NOMO-1 treated with DMSO at 0.1 percent for 48 hours (cell line): ENCODE results near the gene HLX.
A peak's percentile ranks its signal among the peaks of the same experiment; 100 is the strongest.

Experiments used
- DNase-seq: peaks from one replicate; lab custom pipeline; 2025; ENCODE audit not compliant: unreplicated experiment; lab: John Stamatoyannopoulos, UW

The HLX gene

DNA sequence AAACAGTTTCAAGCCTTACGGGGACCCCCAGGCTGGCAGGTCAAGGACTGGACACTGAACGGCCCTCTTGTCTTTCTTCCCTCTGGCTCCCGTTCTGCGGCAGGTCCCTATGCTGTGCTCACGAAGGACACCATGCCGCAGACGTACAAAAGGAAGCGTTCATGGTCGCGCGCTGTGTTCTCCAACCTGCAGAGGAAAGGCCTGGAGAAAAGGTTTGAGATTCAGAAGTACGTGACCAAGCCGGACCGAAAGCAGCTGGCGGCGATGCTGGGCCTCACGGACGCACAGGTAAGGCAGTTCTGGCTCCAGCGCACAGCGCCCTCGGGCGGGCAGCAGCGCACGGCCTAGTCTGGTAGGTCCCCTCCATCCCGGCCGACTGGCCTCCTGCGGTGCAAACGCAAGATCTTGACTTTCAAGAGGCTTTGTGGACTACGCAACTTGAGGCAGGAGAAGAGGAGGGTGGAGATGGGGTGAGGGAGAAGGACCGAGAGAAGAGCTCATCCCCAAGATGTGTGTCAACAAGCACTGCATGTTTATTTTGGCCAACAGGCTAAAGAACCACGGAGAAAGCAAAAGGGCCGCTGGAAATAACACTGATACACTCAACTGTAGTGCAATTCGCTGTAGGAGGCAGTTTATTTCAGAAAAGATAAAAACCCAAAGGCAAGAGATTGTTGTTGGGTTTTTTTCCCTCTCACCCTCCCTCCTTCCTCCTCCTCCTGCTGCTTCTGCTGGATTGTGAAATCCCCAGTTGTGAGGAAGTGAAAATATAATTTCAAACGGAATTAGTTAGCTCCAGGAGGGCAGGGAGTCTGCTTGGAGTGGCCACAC lies 3.0 kb downstream of the HLX start:
- peak; percentile 88 for DNase-seq

DNA sequence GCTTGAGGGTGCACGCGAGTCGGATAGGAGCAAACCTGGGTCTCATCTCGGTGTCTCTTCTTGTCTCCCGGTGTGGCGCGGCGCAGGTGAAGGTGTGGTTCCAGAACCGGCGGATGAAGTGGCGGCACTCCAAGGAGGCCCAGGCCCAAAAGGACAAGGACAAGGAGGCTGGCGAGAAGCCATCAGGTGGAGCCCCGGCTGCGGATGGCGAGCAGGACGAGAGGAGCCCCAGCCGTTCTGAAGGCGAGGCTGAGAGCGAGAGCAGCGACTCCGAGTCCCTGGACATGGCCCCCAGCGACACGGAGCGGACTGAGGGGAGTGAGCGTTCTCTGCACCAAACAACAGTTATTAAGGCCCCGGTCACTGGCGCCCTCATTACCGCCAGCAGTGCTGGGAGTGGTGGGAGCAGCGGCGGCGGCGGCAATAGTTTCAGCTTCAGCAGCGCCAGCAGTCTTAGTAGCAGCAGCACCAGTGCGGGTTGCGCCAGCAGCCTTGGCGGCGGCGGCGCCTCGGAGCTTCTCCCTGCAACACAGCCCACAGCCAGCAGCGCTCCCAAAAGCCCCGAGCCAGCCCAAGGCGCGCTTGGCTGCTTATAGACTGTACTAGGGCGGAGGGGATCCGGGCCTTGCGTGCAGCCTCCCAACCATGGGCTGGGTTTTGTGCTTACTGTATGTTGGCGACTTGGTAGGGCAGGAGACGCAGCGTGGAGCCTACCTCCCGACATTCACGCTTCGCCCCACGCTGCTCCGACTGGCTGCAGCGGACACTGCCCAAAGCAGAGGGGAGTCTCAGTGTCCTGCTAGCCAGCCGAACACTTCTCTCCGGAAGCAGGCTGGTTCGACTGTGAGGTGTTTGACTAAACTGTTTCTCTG lies 5.1 kb downstream of the HLX start:
- no peak for DNase-seq

DNA sequence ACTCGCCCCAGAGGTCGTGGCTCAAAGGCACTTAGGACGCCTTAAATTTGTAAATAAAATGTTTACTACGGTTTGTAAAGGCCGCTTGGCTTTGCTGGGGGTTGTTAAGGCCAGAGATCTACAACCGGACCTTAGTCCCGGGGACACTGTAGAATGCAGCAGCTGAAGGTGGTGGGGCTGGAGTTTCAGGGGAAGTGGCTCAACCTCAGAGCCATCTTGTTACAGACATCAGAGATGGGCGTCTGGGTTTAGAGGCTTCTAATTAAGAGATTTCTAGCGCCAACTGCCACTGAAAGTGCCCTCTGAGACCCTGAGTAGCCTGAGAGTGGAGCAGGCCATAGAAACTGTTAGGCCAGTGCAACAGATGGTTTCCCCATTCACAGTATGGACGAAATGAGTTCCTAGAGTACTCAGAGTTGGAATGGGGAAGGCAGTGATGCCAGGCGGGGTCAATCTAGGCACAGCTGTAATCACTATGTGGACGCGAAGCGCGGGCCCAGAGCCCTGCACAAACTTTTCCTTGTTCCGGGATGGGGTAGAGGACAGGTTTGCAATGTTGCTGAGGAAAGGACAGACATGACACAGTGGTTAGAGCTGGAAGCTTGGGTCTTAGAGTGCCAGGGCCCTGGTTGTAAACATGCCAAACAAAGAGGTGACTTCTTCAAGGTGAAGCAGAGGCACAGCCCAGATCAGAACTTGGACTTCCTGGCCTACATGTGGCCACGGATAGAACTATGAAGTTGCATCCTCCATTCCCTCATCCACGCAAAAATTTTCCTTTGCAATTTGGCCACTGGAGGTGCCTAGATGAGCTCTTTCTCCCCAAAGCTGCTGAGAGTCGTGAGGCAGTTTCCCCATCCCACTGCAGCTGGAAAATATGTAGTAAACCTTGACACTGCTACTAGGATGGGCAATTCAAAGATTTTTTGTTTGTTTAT lies 6.0 kb downstream of the HLX start:
- no peak for DNase-seq

DNA sequence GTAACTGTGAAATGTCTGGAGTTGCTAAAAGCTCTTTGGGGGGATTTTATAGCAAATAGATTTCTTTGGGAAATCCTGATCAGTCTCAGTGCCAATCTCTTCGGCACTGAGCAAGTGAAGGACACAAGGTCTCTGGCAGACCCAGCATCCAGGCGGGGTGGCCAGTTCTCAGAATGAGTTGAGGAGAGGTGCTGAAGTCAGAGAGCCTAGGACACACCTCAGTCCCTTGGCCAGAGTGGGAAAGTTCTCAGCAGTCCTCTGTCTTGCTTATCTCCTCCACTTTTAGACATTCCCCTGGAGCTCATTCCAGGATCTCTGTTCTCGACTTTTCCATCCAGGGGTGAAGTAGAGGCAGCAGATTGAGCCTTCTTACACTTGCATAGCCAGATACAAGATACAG lies 6.7 kb downstream of the HLX start:
- DNase-seq, result no peak

DNA sequence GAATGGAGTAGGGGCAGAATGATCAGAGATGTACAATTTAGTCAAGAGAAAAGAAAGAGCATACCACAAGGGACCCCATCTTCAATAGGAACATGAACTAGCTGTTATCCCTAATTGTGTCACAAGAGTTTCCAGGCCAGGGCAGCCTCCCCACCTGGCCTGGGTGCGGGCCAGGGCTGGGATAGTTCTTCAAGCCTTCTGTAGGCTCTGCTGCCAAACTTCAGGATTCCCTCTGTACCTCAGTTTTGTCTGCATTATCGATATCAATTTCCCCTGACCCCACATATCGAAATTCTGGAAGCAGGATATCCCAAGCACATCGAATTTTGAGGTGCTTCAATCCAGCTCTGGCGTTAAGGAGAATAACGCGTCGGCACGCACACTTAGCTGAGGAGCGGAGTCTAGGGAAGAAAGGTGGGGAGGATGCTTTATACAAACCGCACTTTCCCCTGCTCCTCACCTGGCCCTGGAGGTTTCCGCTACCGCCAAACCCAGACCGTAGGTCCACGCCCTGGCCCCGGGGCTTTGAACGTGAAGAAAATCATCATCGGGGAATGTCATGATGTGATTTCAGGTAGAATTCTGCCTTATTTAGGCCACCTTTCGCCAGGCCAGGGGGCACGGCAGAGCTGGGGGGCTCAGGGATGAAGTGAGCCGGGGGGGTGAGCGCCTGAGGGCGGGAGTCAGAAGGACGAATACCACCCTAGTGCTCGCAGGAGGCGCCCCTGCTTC lies 7.4 kb downstream of the HLX start:
- DNase-seq, result no peak

DNA sequence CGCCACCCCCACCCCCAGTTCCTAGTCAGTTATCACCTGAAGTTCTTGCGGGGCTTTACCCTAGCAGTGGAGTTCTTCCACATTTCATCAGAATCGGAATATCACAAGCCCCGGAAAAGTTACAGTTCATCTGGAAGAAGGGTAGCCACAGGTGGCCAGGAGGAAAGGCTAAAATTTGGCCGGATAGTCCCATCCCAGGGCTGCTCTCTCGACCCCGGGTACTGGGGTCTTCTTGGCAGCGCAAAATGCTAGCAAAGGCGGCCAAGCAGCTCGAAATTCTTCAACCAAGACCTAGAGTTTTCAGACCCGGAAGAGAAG lies 7.9 kb downstream of the HLX start:
- no peak for DNase-seq

DNA sequence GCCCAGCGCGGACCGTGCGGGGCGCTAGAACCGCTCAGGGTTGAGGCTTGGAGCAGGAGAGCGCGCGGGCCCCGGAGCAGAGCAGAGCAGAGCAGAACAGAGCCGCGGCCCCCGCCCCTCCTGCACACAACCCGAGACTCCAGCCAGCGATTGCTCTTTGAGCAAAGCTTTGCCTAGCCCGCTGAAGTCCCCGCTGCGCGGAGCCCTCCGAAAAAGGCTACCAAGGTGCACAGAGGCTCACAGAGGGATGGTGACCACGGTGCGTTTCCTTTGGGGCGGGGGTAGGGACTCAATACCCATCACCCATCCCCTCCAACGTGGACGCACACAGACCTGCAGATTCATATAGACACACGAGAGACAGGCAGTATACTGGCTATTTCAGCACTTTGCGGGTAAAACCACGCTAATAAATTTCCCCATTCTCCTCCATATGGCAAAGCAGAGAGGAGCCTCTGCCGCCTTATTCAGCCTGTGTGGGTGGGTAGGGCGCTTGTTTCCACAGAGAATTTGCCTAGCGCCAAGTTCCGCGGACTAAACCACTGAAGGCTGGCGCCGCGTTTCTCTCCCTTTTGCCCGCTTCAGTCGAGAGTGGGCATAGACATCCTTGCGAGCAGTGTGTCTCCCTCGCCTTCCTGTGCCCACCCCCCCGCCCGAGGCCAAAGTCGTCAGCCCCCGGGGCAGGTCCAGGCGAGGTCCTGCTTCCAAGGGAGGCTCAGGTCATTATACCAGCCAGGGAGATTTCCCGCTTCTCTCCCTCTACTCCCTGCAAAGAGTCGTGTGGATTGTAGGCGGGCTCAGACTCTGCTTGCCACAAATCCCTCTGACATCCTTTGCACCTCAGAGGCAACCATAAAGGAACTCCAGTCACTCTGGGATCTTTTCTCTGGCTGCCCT lies 8.5 kb downstream of the HLX start:
- no peak for DNase-seq

DNA sequence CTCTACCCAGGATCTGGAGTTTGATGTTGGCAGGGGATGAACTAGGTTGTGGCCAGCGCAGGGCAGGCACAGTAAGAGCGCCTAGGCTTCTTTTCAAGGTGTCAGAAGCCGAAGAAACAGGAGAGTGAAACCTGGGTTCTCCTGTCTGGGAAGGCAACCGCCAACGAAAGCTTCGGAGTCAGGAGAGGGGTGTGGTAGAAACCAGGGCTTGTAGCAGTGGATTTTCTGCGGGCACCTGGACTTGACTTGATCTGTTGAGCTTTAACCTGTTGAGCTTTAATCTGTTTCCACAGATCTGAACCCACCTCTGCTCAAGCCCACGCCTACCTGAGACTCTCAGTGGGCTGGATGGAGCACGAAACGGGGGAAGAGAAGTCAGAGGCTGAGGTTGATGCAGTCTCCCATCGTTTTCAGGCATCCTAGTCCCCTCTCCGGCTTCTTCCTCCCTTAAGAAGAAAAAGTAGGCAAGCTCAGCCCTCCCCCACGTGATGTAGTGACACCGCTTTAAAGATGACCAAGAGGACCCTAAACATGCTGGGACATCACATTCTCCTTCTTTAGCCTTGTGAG lies 9.3 kb downstream of the HLX start:
- DNase-seq, result no peak

DNA sequence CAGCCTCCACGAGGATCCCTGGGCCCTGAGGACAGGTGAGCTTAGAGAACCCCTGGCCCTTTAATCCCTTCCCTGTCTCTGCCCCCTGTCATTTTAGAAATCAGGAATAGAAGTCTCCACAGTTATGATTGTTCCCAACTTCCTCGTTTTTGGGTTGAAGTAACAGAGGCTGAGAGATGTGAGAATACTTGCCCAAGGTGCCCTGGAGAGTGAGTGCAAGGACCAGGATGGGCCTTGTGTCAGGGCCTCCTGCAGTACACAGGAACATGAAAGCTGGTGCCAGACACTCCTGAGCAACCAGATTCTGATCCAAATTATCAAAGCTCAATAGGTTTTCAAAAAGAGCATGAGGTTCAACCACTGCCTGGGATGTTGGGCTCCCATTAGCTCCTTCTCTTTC lies 10.1 kb downstream of the HLX start:
- no peak for DNase-seq

DNA sequence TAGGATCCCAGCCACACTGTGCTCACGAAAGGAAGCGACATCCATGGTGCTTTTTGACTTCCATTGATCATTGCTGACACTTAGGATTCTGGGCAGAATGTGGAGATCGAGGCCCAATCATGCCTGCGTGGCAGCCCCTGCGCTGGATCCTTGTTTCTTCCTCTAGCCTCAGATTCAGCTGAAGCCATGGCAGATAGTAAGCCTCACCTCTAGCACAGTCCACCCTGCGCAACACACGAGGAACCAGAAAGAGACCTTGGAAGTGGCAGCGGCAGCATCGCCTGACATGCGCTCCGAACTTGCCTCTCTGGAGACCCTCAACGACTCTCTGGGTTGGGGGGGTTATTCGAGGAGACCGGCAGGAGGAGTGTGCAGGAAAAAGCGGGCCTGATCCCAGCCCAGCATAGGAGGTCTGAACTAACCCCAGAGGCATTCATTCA lies 10.6 kb downstream of the HLX start:
- DNase-seq, result no peak

DNA sequence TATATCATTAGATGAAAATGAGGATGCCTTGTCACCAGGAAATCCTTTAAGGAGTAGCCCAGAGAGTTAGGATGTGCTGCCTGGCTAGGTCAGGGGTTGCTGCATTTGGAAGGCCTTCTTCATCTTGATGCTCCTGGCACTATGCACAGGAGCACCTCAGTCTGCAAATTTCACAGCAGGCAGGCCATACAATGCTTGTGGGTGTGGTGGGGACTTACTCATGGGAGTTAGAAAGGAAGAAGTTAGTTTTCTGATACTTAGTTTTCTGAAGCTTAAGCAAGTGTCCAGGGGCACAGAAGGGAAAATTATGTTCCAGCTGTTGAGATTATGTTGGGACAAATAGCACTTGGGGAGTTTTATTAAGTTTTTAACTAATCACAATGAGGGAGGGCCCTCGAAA lies 11.4 kb downstream of the HLX start:
- DNase-seq, result no peak

DNA sequence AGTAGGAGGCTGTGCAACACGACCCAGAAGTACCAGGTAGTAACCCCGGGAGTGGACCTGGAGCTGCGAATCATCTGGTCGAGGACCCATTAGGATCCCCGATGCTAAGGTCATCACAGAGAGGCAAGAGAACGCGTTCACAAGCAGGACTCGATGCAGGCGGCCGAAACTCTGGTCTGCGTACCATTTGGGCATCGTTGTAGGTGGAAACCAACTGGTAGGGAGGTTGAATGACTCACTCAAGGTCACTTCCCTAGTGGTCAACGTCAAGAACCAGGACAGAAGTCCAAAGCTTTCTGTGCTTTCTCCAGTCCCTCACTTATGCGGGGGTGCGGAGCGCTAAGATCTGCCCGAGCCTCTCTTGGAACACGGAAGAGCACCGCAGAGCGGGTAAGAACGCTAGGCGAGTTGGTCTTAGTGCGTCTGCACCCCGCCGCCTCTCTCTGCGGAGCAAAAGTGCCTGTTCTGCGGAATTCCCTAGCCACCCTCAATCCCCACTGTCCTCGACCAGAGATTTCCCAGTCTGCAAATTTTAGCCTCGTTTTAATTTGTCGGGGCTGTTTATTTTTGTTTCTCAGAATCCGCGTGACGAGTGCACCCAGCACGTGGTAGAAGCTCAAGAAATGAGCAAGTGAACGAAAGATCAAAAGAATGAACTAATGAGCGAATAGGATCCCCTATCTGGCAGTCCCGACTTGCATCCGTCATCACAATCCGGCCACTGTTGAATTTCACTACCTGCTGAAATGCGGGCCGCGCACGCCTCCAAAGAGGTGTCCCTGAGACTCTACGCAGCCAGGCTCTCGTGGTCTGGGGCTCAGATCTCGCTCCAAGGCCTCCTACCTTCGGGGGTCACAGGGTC lies 12.2 kb downstream of the HLX start:
- DNase-seq, result no peak

DNA sequence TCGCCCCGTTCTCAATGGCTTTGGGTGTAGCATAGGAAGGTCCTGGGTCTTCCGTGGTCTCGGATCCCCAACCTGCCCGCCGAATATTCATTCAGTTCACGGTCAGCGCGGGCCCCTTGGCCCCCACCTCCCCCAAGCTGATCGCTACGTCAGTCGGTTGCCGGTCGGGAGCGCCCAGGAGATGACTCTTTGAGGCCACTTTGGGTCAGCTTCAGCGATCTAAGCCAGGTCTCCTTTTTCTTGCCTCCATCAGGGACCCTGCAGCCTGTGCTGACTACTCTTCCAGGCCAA lies 12.8 kb downstream of the HLX start:
- DNase-seq, result no peak

DNA sequence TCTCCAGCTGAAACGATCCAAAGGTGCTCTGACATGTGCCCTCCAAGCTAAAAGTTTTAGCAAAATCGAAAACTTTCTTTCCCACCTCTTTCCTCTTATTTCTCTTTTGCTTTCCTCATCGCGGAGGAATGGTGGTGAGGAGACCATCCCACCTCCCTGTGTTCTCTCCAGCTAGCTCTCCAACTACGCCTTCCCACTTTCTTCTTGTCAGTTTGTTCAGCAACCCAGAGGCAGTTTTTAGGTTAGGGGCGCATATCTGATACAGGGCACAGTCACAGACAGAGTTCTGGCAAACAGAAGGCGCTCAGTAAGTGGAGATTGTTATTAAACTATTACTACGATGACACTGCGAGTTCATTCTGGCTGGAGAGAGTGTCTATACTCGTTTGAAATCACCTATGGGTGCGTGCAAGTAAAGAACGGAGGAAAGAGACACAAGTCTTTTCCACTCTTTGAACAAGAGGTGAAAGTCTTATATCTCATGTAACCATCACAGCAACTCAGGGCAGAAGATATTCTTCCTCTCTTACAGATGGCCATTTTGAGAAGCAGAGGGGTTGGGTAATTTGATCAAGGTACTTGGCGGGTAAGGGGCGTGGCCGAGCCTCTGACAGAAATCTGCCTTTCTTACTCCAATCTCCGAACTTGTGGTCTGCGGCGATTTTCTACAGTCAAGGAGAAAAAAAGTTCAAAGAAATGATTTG lies 13.9 kb downstream of the HLX start:
- DNase-seq, result no peak

DNA sequence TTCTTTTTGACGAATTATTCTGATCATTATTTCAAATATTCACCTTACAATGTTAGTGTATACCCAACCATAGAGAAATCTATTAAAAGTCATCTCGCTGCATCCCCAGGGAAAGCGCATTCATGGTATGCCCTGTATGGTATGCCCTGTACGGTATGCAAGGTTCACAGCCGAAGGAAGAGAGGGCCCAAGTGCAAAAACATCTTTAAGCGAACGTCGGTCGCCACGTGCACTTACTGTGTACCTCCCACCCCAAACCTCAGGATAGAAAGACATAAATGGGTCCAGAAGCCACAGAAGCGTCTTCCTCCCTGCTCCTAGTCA lies 14.4 kb downstream of the HLX start:
- DNase-seq, result no peak

DNA sequence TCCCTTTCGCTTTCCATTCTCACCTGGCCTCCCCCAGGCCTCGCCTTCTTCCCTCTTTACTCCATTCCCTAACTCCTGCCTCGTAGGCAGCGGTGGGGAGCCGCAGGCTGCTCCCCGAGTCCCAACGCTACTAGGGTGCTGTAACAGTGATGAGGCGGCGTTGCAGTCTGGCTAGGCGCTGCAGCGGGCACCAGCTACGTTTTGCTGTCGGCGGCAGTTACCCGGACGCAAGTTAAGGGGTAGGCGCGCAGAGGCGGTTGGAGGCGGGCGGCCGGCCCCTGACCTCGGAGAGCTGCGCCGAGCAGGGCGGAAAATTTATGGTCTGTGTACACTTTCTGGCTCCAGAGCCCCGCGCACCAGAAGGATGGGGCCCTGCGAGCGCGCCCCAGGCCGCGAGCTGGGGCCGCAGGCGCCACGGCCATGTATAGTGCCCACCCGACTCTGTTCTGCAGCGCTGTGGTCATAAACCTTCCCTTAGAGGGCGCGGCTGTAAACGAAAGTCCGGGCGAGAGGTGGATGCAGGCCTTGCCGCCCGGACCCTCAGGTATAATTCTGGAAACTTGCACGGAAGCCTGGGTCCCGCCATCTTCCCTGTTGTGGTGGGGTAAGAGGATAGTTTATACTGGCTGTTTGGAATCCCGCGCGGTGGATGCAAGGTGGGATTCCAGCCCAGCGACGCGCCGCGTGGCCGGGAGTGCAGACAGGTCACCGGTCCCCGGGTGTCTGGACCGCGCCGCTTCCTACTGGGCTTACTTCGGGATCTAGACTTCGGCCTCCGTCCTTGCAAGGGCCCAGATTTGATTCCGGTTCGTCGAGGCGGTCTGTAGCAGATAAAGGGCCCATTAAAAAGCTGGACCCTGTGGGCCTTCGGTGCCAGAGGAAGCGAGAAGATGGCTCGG lies 15.0 kb downstream of the HLX start:
- DNase-seq, result no peak

DNA sequence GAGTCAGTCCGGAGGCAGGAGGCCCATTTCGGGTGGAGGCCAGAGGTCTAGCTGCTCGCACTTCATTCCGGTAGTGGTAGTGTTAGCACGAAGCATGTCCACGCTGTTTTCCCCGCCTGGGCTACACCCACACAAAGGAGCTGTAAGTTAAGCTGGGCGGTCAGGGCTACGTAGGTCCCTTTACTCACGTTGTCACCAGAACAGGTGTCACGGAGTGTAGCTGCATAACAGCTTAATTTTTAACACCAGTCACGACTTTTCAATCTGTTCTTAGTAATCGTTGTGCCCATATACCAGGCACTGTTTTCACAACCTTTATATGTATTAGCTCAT lies 15.6 kb downstream of the HLX start:
- DNase-seq, result no peak
